Upper lobe of left lung (tissue), 4 donors: Measurements from ENCODE around the gene CUX1.

Experiments
- EP300 ChIP-seq, 4 donors: sonication (generic); formaldehyde crosslinking; IDR thresholded peaks; one replicate each; pipeline ENCODE4 v1.5.1; 2017; ENCODE audit warnings: antibody characterized with exemption in 4 of 4, control low read depth in 2 of 4
- POLR2A ChIP-seq, 4 donors: fragments of 450-650 bp; IDR thresholded peaks; one replicate each; pipeline ENCODE4 v1.5.1; 2016 to 2017; ENCODE audit warnings: antibody characterized with exemption in 4 of 4, mild to moderate bottlenecking in 2 of 4
- POLR2AphosphoS5 ChIP-seq, 2 donors: sonication (generic); formaldehyde crosslinking; IDR thresholded peaks; one replicate each; pipeline ENCODE4 v1.5.1; 2017; ENCODE audit warnings: antibody characterized with exemption in 2 of 2
- TF ChIP-seq, protein P1 (sequence below), 6 experiments: fragments of 450-650 bp in 4 of 6; fragments of 200-600 bp in 2 of 6; sonication (generic) in 2 of 6; IDR thresholded peaks; one replicate each; pipeline ENCODE4 v1.5.1; 2016 to 2019; ENCODE audit warnings: antibody characterized with exemption in 6 of 6

DNA sequence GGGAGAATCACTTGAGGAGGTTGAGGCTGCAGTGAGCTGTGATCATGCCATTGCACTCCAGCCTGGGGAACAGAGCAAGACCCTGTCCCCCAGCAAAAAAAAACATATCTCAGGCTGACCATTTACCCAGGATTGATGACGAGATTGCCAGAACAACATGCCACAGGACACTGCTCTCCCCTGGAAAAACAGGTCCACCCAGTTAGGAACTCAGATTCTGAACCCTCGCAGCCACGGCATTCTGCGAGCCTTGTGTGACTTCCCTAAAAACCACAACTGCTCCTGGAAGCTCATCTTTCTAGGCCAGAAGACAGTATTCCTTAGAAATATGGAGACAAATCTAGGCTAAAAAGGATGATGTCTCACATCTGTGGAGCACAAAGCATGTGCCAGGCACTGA is 427.2 kb downstream of the CUX1 start:
- TF ChIP-seq, protein P1, sequence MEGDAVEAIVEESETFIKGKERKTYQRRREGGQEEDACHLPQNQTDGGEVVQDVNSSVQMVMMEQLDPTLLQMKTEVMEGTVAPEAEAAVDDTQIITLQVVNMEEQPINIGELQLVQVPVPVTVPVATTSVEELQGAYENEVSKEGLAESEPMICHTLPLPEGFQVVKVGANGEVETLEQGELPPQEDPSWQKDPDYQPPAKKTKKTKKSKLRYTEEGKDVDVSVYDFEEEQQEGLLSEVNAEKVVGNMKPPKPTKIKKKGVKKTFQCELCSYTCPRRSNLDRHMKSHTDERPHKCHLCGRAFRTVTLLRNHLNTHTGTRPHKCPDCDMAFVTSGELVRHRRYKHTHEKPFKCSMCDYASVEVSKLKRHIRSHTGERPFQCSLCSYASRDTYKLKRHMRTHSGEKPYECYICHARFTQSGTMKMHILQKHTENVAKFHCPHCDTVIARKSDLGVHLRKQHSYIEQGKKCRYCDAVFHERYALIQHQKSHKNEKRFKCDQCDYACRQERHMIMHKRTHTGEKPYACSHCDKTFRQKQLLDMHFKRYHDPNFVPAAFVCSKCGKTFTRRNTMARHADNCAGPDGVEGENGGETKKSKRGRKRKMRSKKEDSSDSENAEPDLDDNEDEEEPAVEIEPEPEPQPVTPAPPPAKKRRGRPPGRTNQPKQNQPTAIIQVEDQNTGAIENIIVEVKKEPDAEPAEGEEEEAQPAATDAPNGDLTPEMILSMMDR (IDR thresholded peaks at IDR 0.05), result no peak
- no peak for TF ChIP-seq POLR2A (IDR thresholded peaks at IDR 0.05)
- TF ChIP-seq POLR2AphosphoS5 (IDR thresholded peaks at IDR 0.05), result no peak
- TF ChIP-seq EP300 (IDR thresholded peaks at IDR 0.05), result no peak
